ENCODE data around the gene TNPO3. TPM values are rescaled to one million over a fixed set of nuclear protein-coding genes. Genes with fewer than 3 reads are reported as not detected.
A peak's percentile ranks its signal among the peaks of the same experiment; 100 is the strongest.

The TNPO3 gene
- total and polyA plus RNA-seq, 2 donors from 2014 or later = 20.1 to 35.7 TPM

GRCh38 chr7:128974241-128974934, 80.5 kb downstream of the TNPO3 start:
- FAIRE-seq = no peak
- no peak for TF ChIP-seq CTCF (IDR thresholded peaks at IDR 0.05; ENCODE audit: borderline replicate concordance, extremely low read depth, insufficient read depth)
- Histone ChIP-seq H3K27me3 (ENCODE audit: control insufficient read depth, insufficient read depth, low read length) (no peaks in the 10 kb centered on the region), H3K36me3 (ENCODE audit: control insufficient read depth in 2 of 3, insufficient read depth in 3 of 3, low read length in 3 of 3) (peaks cover 19 to 58% (median 41%) of the 10 kb centered on the region in 3 donors), H3K9me3 (ENCODE audit: control insufficient read depth in 2 of 3, insufficient read depth in 1 of 3, low read length in 3 of 3) (no peaks in the 10 kb centered on the region), H3K4me3 (ENCODE audit: low read length in 3 of 3) (no peak overlapping the region), H3K9ac (ENCODE audit: low read length in 3 of 3) (no peak overlapping the region), H3K27ac (ENCODE audit: low read depth in 2 of 2, low read length in 2 of 2) (no peak overlapping the region), H3K4me1 (ENCODE audit: control insufficient read depth in 2 of 3, insufficient read depth in 2 of 3, low read depth in 1 of 3, low read length in 3 of 3) (no peaks in the 10 kb centered on the region)
- intact Hi-C loops (cut with DNase I) = no loop called here
- no peak for DNase-seq

- no peak for DNase-seq
- Histone ChIP-seq H3K9ac (ENCODE audit: low read length in 3 of 3) (no peak overlapping the region), H3K27me3 (ENCODE audit: control insufficient read depth, insufficient read depth, low read length) (no peaks in the 10 kb centered on the region), H3K9me3 (ENCODE audit: control insufficient read depth in 2 of 3, insufficient read depth in 1 of 3, low read length in 3 of 3) (no peaks in the 10 kb centered on the region), H3K27ac (ENCODE audit: low read depth in 2 of 2, low read length in 2 of 2) (no peak overlapping the region), H3K4me3 (ENCODE audit: low read length in 3 of 3) (no peak overlapping the region), H3K4me1 (ENCODE audit: control insufficient read depth in 2 of 3, insufficient read depth in 2 of 3, low read depth in 1 of 3, low read length in 3 of 3) (no peaks in the 10 kb centered on the region), H3K36me3 (ENCODE audit: control insufficient read depth in 2 of 3, insufficient read depth in 3 of 3, low read length in 3 of 3) (peaks cover 17 to 58% (median 24%) of the 10 kb centered on the region in 3 donors)
- intact Hi-C loops (cut with DNase I) = no loop called here
- TF ChIP-seq CTCF (IDR thresholded peaks at IDR 0.05; ENCODE audit: borderline replicate concordance, extremely low read depth, insufficient read depth) = no peak
- FAIRE-seq = no peak
These were observed 86.3 kb downstream of the TNPO3 start for GRCh38 chr7:128968624-128969023.

- H3K9ac ChIP-seq (ENCODE audit: low read length in 3 of 3) = no peak overlapping the region
- no peaks in the 10 kb centered on the region for H3K27me3 ChIP-seq (ENCODE audit: control insufficient read depth, insufficient read depth, low read length)
- peak in 2 of 5 donors; percentile 12 to 25 for DNase-seq
- H3K27ac ChIP-seq (ENCODE audit: low read depth in 2 of 2, low read length in 2 of 2) = peak overlapping the region; percentile 33 to 79
- no peak overlapping the region for H3K4me3 ChIP-seq (ENCODE audit: low read length in 3 of 3)
- no peak for TF ChIP-seq CTCF (IDR thresholded peaks at IDR 0.05; ENCODE audit: borderline replicate concordance, extremely low read depth, insufficient read depth)
- no peak for FAIRE-seq
- H3K36me3 ChIP-seq (ENCODE audit: control insufficient read depth in 2 of 3, insufficient read depth in 3 of 3, low read length in 3 of 3) = peaks cover 8 to 31% (median 14%) of the 10 kb centered on the region in 3 donors
- H3K9me3 ChIP-seq (ENCODE audit: control insufficient read depth in 2 of 3, insufficient read depth in 1 of 3, low read length in 3 of 3) = no peaks in the 10 kb centered on the region
- intact Hi-C loops (cut with DNase I) = no loop called here
- H3K4me1 ChIP-seq (ENCODE audit: control insufficient read depth in 2 of 3, insufficient read depth in 2 of 3, low read depth in 1 of 3, low read length in 3 of 3) = peaks cover 0 to 10% (median 2%) of the 10 kb centered on the region in 3 donors
These were observed 91.6 kb downstream of the TNPO3 start for GRCh38 chr7:128963327-128963757.
